Measurements from ENCODE around the gene CENPH.
"Not testable (repeated sequence)": the region's sequence is repeated elsewhere in the genome, so short reads cannot be mapped to it uniquely, and the experiment has no call there.

The CENPH gene

DNA sequence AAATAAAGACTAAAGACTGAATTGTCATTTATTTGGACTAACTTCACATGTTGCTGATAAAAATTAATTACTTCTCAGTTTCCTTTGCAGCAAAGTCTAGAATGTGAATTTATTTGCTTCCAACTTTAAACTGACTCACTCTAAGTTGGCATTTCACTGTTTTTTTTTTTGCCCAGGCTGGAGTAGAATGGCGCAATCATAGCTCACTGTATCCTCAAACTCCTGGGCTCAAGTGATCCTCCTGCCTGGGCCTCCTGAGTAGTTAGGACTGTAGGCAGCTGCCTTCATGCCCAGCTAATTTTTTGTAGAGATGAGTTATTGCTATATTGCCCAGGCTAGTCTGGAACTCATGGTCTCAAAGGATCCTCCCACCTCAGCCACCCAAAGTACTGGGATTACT lies 18.9 kb upstream of the CENPH start:
- DNase-seq (ENCODE audit: extremely low read depth, low read depth): no peak
- H3K4me3 ChIP-seq (replicated peaks; ENCODE audit: low read depth, low read length): no peak overlapping the region
- no peak for TF ChIP-seq CTCF (IDR thresholded peaks at IDR 0.05; ENCODE audit: low read depth, low read length, missing control alignments)

DNA sequence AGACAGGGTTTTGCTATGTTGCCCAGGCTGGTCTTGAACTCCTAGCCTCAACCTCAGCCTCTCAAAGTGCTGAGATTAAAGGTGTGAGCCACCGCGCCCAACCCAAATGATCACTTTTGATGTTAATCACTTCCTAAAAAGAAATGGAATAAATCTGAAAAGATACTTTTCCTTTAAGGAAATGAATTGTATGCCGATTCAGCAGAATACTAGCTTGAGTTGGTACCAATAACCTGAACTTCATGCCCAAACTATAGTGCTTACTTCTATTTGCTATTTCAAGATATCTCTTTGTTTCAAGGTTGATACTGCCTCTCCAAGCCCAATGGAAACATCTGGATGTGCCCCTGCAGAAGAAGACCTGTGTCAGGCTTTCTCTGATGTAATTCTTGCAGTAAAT lies 18.4 kb upstream of the CENPH start:
- DNase-seq (ENCODE audit: extremely low read depth, low read depth): no peak
- TF ChIP-seq CTCF (IDR thresholded peaks at IDR 0.05; ENCODE audit: low read depth, low read length, missing control alignments): no peak

GRCh38 chr5:69181659-69182293 lies 7.6 kb upstream of the CENPH start:
- not testable (repeated sequence) for DNase-seq (ENCODE audit: extremely low read depth, low read depth); H3K4me3 ChIP-seq (replicated peaks; ENCODE audit: low read depth, low read length)

More for the DNA sequence above, 18.4 kb upstream of the CENPH start:
- H3K4me3 ChIP-seq (replicated peaks; ENCODE audit: low read depth, low read length): no peak overlapping the region

DNA sequence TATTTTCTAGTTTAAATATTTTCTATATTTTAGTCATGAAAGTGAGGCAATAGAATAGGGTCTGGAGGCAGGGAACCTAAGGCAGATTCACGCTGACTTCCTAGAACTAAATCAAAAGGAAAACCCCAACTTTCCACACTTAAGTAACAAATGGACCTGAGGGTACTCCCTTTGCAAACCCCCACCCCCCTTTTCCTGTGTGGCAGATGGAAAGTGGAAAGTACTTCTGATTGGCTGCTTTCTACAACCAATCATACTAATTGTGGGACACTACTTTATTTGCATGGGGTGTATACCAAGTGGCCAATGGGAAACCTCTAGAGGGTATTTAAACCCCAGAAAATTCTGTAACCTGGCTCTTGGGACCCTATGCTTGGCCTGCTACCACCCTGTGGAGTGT lies 4.8 kb upstream of the CENPH start:
- H3K4me3 ChIP-seq (replicated peaks; ENCODE audit: low read depth, low read length): no peak overlapping the region
- TF ChIP-seq CTCF (IDR thresholded peaks at IDR 0.05; ENCODE audit: low read depth, low read length, missing control alignments): no peak
- DNase-seq (ENCODE audit: extremely low read depth, low read depth): no peak

- H3K4me3 ChIP-seq (replicated peaks; ENCODE audit: low read depth, low read length): no peak overlapping the region
- no peak for DNase-seq (ENCODE audit: extremely low read depth, low read depth)
- TF ChIP-seq CTCF (IDR thresholded peaks at IDR 0.05; ENCODE audit: low read depth, low read length, missing control alignments): no peak
These were observed 2.0 kb upstream of the CENPH start for GRCh38 chr5:69187342-69187741.

- peak overlapping the region; percentile 72 for H3K4me3 ChIP-seq (replicated peaks; ENCODE audit: low read depth, low read length)
- DNase-seq (ENCODE audit: extremely low read depth, low read depth): no peak
- TF ChIP-seq CTCF (IDR thresholded peaks at IDR 0.05; ENCODE audit: low read depth, low read length, missing control alignments): no peak
These were observed 597 bp upstream of the CENPH start for GRCh38 chr5:69188811-69189161.

DNA sequence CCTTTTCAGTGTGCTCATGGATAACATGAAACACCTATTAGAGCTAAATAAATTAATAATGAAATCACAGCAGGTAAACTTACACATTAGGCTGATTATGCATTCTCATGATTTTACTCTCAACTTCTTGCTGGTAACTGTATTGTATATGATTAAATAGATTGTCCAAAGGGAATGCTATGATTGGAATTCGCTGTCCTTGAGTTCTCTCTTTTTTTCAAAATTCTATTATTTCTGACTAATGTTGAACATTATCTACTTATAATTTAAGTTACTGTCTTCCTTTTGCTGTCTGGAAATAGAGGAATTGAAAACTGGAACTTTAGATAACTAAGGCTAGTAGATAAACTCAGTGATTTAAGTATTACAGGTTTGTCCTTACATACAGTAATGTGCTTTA lies 13.1 kb downstream of the CENPH start:
- no peak for TF ChIP-seq CTCF (IDR thresholded peaks at IDR 0.05; ENCODE audit: low read depth, low read length, missing control alignments)
- H3K4me3 ChIP-seq (replicated peaks; ENCODE audit: low read depth, low read length): no peak overlapping the region
- DNase-seq (ENCODE audit: extremely low read depth, low read depth): no peak

All from HFF-Myc (cell line).